Peyer's patch (tissue), 4 donors: ENCODE data around the gene DDX11. TPM values are rescaled to one million over a fixed set of nuclear protein-coding genes. Genes with fewer than 3 reads are reported as not detected.
"Not testable (repeated sequence)": the region's sequence is repeated elsewhere in the genome, so short reads cannot be mapped to it uniquely, and the experiment has no call there.

Source experiments
- DNase-seq, 3 donors: peaks; one replicate each; pipeline ENCODE4 v3.0.0-alpha.2; 2017 to 2019
- H3K27ac ChIP-seq, 4 donors: fragments of 200-600 bp; sonication (generic); one replicate each; pipeline ENCODE4 v1.5.1; 2016 to 2019
- H3K27me3 ChIP-seq, 2 donors: fragments of 200-600 bp; sonication (generic); one replicate each; pipeline ENCODE4 v1.5.1; 2019
- H3K36me3 ChIP-seq, 3 donors: fragments of 200-600 bp; sonication (generic); one replicate each; pipeline ENCODE4 v1.5.1; 2016 to 2019
- H3K4me1 ChIP-seq, 4 donors: fragments of 200-600 bp; sonication (generic); one replicate each; pipeline ENCODE4 v1.5.1; 2016 to 2019
- H3K4me3 ChIP-seq, 4 donors: fragments of 200-600 bp; sonication (generic); 1 replicate in 3 of 4; 2 replicates in 1 of 4; pipeline ENCODE4 v1.5.1; 2016 to 2019; ENCODE audit warnings: mild to moderate bottlenecking in 1 of 4
- H3K9me3 ChIP-seq, 4 donors: fragments of 200-600 bp; sonication (generic); one replicate each; pipeline ENCODE4 v1.5.1; 2016 to 2019; ENCODE audit warnings: mild to moderate bottlenecking in 1 of 4
- CTCF ChIP-seq, 6 experiments: fragments of 450-650 bp in 4 of 6; fragments of 200-600 bp in 2 of 6; sonication (generic) in 1 of 6; IDR thresholded peaks; one replicate each; pipeline ENCODE4 v1.5.1; 2017 to 2019; ENCODE audit warnings: antibody characterized with exemption in 6 of 6, mild to moderate bottlenecking in 3 of 6, moderate library complexity in 1 of 6
- POLR2A ChIP-seq, 2 donors: fragments of 450-650 bp; IDR thresholded peaks; one replicate each; pipeline ENCODE4 v1.5.1; 2017; ENCODE audit warnings: antibody characterized with exemption in 2 of 2, mild to moderate bottlenecking in 2 of 2, moderate library complexity in 2 of 2
- total RNA-seq, 4 donors: library from RNA; depleted of rRNA; stranded (reverse); fragments of >200 nt; gene quantifications; one replicate each; pipeline ENCODE4 v1.1.0, GENCODE V29; 2016

The DDX11 gene
- total RNA-seq, 4 donors from 2014 or later, result 53.1 to 189 (median 100) TPM

GRCh38 chr12:31086032-31086431, 12.4 kb downstream of the DDX11 start:
- not testable (repeated sequence) for H3K9me3 ChIP-seq, DNase-seq, H3K4me1 ChIP-seq, H3K4me3 ChIP-seq, H3K27ac ChIP-seq, H3K27me3 ChIP-seq
- H3K36me3 ChIP-seq, result peaks cover 0 to 47% (median 0%) of the 10 kb centered on the region in 3 donors

- H3K4me1 ChIP-seq, H3K9me3 ChIP-seq, H3K4me3 ChIP-seq, H3K27me3 ChIP-seq, H3K27ac ChIP-seq, DNase-seq: not testable (repeated sequence)
- H3K36me3 ChIP-seq, result peaks cover 0 to 60% (median 0%) of the 10 kb centered on the region in 3 donors
Measured at GRCh38 chr12:31087486-31087885, 13.8 kb downstream of the DDX11 start.

- not testable (repeated sequence) for H3K27me3 ChIP-seq, H3K27ac ChIP-seq, DNase-seq, H3K4me1 ChIP-seq, H3K4me3 ChIP-seq, H3K9me3 ChIP-seq
- peaks cover 0 to 63% (median 0%) of the 10 kb centered on the region in 3 donors for H3K36me3 ChIP-seq
Measured at GRCh38 chr12:31087956-31088355, 14.3 kb downstream of the DDX11 start.

GRCh38 chr12:31089072-31089471, 15.4 kb downstream of the DDX11 start:
- Histone ChIP-seq H3K36me3 (peaks cover 0 to 61% (median 0%) of the 10 kb centered on the region in 3 donors), H3K4me3 (no peak overlapping the region), H3K27me3 (no peaks in the 10 kb centered on the region), H3K9me3 (no peaks in the 10 kb centered on the region), H3K4me1 (no peaks in the 10 kb centered on the region), H3K27ac (no peak overlapping the region)
- TF ChIP-seq POLR2A (IDR thresholded peaks at IDR 0.05), result no peak
- no peak for TF ChIP-seq CTCF (IDR thresholded peaks at IDR 0.05)
- no peak for DNase-seq

GRCh38 chr12:31091629-31092028, 18.0 kb downstream of the DDX11 start:
- H3K9me3 ChIP-seq, DNase-seq, H3K4me3 ChIP-seq, H3K27me3 ChIP-seq, H3K4me1 ChIP-seq, H3K27ac ChIP-seq: not testable (repeated sequence)
- peaks cover 0 to 65% (median 0%) of the 10 kb centered on the region in 3 donors for H3K36me3 ChIP-seq

GRCh38 chr12:31092718-31093117, 19.1 kb downstream of the DDX11 start:
- not testable (repeated sequence) for H3K27me3 ChIP-seq, DNase-seq, H3K4me1 ChIP-seq, H3K27ac ChIP-seq, H3K4me3 ChIP-seq, H3K9me3 ChIP-seq
- peaks cover 0 to 67% (median 0%) of the 10 kb centered on the region in 3 donors for H3K36me3 ChIP-seq

GRCh38 chr12:31095080-31095860, 21.6 kb downstream of the DDX11 start:
- not testable (repeated sequence) for DNase-seq, H3K9me3 ChIP-seq, H3K4me1 ChIP-seq, H3K27ac ChIP-seq, H3K4me3 ChIP-seq, H3K27me3 ChIP-seq
- peaks cover 0 to 54% (median 0%) of the 10 kb centered on the region in 3 donors for H3K36me3 ChIP-seq

GRCh38 chr12:31096251-31097065, 22.8 kb downstream of the DDX11 start:
- H3K4me3 ChIP-seq, H3K27me3 ChIP-seq, DNase-seq, H3K27ac ChIP-seq, H3K4me1 ChIP-seq, H3K9me3 ChIP-seq: not testable (repeated sequence)
- peaks cover 0 to 53% (median 0%) of the 10 kb centered on the region in 3 donors for H3K36me3 ChIP-seq

GRCh38 chr12:31097819-31098218, 24.2 kb downstream of the DDX11 start:
- H3K27me3 ChIP-seq, result not testable (repeated sequence)
- peaks cover 0 to 54% (median 0%) of the 10 kb centered on the region in 3 donors for H3K36me3 ChIP-seq

GRCh38 chr12:31098363-31098762, 24.7 kb downstream of the DDX11 start:
- not testable (repeated sequence) for H3K27ac ChIP-seq, H3K4me3 ChIP-seq

More at GRCh38 chr12:31097819-31098218, 24.2 kb downstream of the DDX11 start:
- H3K9me3 ChIP-seq, DNase-seq, H3K4me3 ChIP-seq, H3K4me1 ChIP-seq, H3K27ac ChIP-seq: not testable (repeated sequence)

GRCh38 chr12:31098771-31099170, 25.1 kb downstream of the DDX11 start:
- H3K4me3 ChIP-seq, H3K4me1 ChIP-seq, H3K9me3 ChIP-seq, DNase-seq, H3K27ac ChIP-seq, H3K27me3 ChIP-seq: not testable (repeated sequence)
- H3K36me3 ChIP-seq, result peaks cover 0 to 61% (median 0%) of the 10 kb centered on the region in 3 donors

More at GRCh38 chr12:31098363-31098762, 24.7 kb downstream of the DDX11 start:
- not testable (repeated sequence) for H3K4me1 ChIP-seq, H3K9me3 ChIP-seq, DNase-seq, H3K27me3 ChIP-seq
- H3K36me3 ChIP-seq, result peaks cover 0 to 59% (median 0%) of the 10 kb centered on the region in 3 donors

- not testable (repeated sequence) for H3K4me1 ChIP-seq, H3K9me3 ChIP-seq
- H3K36me3 ChIP-seq, result peaks cover 0 to 56% (median 0%) of the 10 kb centered on the region in 3 donors
Measured at GRCh38 chr12:31099434-31099833, 25.8 kb downstream of the DDX11 start.

GRCh38 chr12:31100503-31101208, 27.0 kb downstream of the DDX11 start:
- H3K27me3 ChIP-seq, H3K9me3 ChIP-seq: not testable (repeated sequence)
- H3K36me3 ChIP-seq, result peaks cover 0 to 50% (median 0%) of the 10 kb centered on the region in 3 donors
- DNase-seq, result peak in 2 of 3 donors; percentile 86 to 89
- H3K4me3 ChIP-seq, result peak overlapping the region in 1 of 4 donors; percentile 14
- peak overlapping the region in 2 of 4 donors; percentile 52 to 72 for H3K27ac ChIP-seq
- H3K4me1 ChIP-seq, result peaks cover 0 to 11% (median 0%) of the 10 kb centered on the region in 4 donors

More at GRCh38 chr12:31099434-31099833, 25.8 kb downstream of the DDX11 start:
- not testable (repeated sequence) for H3K4me3 ChIP-seq, H3K27me3 ChIP-seq, H3K27ac ChIP-seq, DNase-seq
